Raji (cell line): ENCODE results near the gene NLRP3.

Experiments
- POLR2A ChIP-seq: IDR thresholded peaks from 2 replicates; pipeline ENCODE4 v1.6.1; 2011; ENCODE audit warnings: low read depth, low read length, control low read depth; ENCODE audit not compliant: insufficient read depth

NLRP3 gene

DNA sequence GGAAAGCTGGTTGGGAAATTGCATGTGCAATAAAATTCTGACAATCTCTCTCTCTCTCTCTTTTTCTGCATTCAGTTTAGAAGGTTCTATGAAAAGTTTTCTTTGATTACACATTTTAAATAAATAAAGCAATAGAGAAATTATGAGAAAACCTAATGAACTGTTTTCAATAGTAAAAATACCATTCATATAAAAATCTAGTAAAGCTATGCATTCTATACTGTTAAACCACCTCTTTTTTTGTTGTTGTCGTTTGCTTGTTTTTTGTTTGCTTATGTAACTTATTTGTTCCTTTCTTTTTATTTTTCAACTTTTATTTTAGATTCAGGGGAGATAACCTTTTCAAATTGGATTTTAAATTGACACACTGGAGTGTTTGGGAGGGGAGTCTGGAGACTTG is 56.1 kb downstream of the NLRP3 start:
- TF ChIP-seq POLR2A, result no peak

GRCh38 chr1:247474367-247474766 is 58.4 kb downstream of the NLRP3 start:
- TF ChIP-seq POLR2A, result no peak

DNA sequence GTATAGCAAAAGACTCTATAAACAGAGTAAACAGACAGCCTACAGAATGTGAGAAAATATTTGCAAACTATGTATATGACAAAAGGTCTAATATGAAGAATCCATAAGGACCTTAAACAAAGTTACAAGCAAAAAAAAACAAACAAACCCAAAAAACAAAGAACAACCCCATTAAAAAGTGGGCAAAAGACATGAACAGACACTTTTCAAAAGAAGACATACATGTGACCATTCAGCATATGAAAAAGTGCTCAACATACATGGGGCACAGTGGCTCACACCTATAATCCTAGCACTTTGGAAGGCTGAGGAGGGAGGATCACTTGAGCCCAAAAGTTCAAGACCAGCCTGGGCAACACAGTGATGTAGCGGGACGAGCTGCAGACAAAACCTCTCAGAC is 59.8 kb downstream of the NLRP3 start:
- no peak for TF ChIP-seq POLR2A

DNA sequence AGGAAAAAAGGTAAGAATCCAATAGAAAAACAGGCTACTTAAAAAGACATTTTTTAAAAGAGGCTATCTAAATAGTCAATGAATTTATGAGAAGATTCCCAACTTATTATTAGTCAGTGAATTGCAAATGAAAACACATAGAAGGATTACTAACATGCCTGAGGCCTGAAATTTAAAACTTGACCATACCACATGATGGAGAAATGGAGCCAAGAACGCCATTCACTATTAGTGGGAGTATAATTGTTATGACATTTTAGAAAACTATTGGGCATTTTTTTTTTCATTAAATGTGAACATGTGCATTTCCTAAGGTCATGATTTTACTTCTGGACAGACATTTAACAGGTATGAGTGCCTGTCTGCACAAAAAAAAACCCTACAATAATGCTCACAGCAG is 66.8 kb downstream of the NLRP3 start:
- no peak for TF ChIP-seq POLR2A

- no peak for TF ChIP-seq POLR2A
Measured at GRCh38 chr1:247487057-247487456, 71.1 kb downstream of the NLRP3 start.

GRCh38 chr1:247491328-247491727 is 75.4 kb downstream of the NLRP3 start:
- TF ChIP-seq POLR2A, result no peak

DNA sequence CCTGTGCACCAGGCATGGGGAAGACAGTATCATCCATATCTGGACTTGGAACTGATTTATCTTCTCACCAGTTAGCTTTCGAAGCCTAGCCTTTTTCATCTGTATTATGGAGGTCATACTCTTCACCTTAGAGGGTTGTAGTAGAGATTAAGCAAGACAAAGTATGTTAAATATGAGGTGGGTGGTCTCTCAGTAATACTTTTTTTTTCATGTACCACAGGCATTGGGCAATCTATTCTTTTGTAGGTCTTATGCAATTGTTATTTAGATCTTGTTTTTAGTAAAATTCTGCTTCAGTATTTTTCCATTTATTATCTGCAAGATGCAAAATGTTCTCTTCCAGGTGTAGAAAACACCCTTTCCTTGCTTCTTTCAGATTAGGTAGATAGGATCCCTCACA is 77.1 kb downstream of the NLRP3 start:
- no peak for TF ChIP-seq POLR2A

- TF ChIP-seq POLR2A, result no peak
Measured at GRCh38 chr1:247494767-247495166, 78.8 kb downstream of the NLRP3 start.

- TF ChIP-seq POLR2A, result no peak
Measured at GRCh38 chr1:247496581-247497285, 80.8 kb downstream of the NLRP3 start.
